GM13976 (cell line): ENCODE results near the gene TDRD9.

ENCODE experiments used
- DNase-seq: peaks from one replicate; pipeline ENCODE4 v3.0.0; 2012; ENCODE audit warnings: low spot score
- CTCF ChIP-seq: IDR thresholded peaks from 2 replicates; pipeline ENCODE4 v1.5.1; 2012; ENCODE audit warnings: borderline replicate concordance, mild to moderate bottlenecking; ENCODE audit not compliant: insufficient read depth; ENCODE audit errors: extremely low read depth, missing control alignments, control extremely low read depth
- in situ Hi-C: fragments of 300-500 bp; cut with MboI; formaldehyde crosslinking; loops from one replicate; pipeline ENCODE4 v1.12.0; 2022; ENCODE audit warnings: low sequenced_read_pairs, mixed read lengths, inconsistent platforms; ENCODE audit not compliant: unreplicated experiment

The TDRD9 gene

GRCh38 chr14:104064003-104064402 lies 135.7 kb downstream of the TDRD9 start:
- no peak for DNase-seq
- no peak for TF ChIP-seq CTCF
- in situ Hi-C loops: no loop called here

- no peak for DNase-seq
- no peak for TF ChIP-seq CTCF
- in situ Hi-C loops: no loop called here
Measured at GRCh38 chr14:104066279-104066678, 138.0 kb downstream of the TDRD9 start.

GRCh38 chr14:104066719-104067295 lies 138.6 kb downstream of the TDRD9 start:
- in situ Hi-C loops: no loop called here
- TF ChIP-seq CTCF: no peak
- no peak for DNase-seq

DNA sequence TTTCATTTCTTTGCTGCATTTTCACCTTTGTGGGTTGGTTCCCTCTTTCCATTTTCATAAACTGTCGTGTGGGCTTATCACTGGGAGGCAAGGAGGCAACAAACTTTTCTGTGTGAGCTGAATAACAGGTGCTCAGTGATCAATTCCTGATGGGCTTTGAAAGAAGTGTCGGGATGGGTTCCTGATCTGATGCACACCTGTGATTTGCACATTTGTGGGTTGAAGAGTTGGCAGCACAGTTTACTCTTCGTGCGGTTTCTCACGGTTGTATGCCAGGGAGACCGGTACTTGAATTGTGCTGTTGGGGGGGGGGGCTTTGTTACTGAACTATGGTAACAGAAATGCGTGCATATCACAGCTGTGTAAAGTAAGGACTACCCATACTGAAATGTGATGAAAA lies 141.3 kb downstream of the TDRD9 start:
- in situ Hi-C loops: no loop called here
- DNase-seq: no peak
- TF ChIP-seq CTCF: no peak

DNA sequence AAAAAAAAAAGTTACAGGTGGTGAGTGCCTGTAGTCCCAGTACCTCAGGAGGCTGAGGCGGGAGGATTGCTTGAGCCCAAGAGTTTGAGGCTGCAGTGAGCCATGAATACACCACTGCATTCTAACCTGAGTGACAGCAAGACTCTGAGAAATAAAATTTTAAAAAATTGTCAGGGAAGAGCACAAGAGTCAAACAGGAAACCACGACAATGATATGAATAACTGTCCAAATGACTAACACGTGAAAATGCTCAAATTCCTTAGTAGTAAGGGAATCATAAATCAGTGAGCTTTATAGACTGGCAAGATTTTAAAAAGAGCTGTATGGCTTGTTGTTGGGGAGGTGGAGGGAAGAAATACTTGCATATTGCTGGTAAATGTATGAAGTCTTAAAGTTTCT lies 144.3 kb downstream of the TDRD9 start:
- in situ Hi-C loops: no loop called here
- DNase-seq: no peak
- TF ChIP-seq CTCF: no peak

DNA sequence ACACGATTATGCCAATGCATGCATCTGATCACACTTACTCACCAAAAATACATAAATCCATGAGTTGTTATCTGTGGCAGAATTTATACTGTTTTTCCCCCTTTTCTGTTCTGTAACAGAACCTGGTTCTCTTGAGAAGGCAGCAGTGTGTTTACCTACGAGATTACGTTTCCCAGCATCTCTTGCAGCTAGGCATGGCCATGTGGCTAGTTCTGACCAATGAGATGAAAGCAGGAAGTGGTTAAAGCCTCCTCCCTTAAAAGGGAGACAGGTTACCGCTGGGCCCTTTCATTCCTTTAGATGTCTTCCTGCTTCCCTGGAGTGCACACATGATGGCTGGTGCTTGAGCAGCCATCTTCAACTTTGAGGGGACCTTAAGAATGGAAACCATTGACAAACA lies 145.5 kb downstream of the TDRD9 start:
- in situ Hi-C loops: no loop called here
- DNase-seq: no peak

More for the DNA sequence above, 145.5 kb downstream of the TDRD9 start:
- no peak for TF ChIP-seq CTCF
